AG10803 (cell line): ENCODE measurements around the gene MAP4K4.

Experiments
- DNase-seq: peaks from one replicate; pipeline ENCODE4 v3.0.0; 2010; ENCODE audit warnings: low read depth
- H3K4me3 ChIP-seq: 2 replicates; pipeline ENCODE4 v1.5.1; 2011; ENCODE audit warnings: mild to moderate bottlenecking, low read length, control low read depth
- TF ChIP-seq, protein P1 (sequence below): conservative IDR thresholded peaks from 2 replicates; pipeline ENCODE4 v1.5.1; 2011; ENCODE audit warnings: mild to moderate bottlenecking, low read length, control low read depth, inconsistent platforms

MAP4K4 gene

DNA sequence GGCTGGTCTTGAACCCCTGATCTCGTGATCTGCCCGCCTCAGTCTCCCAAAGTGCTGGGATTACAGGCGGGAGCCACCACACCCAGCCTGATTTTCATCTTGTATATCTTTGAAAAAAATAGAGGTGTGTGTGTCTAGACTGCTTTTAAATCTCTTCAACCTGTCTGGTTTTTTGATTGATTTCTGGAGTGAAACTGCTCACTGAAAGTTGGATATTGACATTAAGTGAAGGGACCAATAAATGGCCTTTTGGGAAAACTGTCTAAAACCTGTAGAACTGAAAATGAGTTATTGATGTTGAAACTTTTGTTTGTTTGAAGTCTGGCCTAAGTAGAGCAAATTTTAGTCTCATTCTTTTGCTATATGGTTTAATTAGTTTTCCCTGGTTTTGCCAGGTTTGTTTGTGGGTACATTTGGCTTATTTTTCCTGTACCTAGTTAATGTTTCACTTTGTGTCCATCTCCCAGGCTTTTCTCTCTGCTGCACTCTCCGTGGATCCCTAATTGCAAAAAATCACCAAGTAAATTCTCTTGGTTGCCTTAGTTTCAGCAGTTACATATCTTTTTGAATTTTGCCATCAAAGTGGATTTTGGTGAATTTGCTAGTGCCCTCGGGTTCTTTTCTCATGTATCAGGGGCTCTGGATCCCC, 144.3 kb downstream of the MAP4K4 start:
- DNase-seq: no peak
- H3K4me3 ChIP-seq: no peak overlapping the region
- TF ChIP-seq, protein P1, sequence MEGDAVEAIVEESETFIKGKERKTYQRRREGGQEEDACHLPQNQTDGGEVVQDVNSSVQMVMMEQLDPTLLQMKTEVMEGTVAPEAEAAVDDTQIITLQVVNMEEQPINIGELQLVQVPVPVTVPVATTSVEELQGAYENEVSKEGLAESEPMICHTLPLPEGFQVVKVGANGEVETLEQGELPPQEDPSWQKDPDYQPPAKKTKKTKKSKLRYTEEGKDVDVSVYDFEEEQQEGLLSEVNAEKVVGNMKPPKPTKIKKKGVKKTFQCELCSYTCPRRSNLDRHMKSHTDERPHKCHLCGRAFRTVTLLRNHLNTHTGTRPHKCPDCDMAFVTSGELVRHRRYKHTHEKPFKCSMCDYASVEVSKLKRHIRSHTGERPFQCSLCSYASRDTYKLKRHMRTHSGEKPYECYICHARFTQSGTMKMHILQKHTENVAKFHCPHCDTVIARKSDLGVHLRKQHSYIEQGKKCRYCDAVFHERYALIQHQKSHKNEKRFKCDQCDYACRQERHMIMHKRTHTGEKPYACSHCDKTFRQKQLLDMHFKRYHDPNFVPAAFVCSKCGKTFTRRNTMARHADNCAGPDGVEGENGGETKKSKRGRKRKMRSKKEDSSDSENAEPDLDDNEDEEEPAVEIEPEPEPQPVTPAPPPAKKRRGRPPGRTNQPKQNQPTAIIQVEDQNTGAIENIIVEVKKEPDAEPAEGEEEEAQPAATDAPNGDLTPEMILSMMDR: no peak

DNA sequence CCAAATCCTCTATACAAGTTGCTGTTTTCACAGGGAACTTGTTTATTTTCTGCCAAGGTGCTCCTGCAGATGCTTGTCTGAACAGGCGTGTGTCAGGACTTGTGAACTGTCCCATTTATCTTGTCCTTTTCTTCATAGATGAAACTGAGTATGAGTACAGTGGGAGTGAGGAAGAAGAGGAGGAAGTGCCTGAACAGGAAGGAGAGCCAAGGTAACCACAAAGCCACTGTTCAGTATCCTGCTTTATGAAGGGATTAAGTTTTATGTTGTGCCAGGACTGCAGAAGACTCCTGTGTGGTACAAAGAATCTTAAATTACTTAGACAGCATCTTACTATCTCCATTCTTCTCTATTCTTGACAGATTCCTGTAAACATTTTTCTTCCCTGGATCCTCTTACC, 145.0 kb downstream of the MAP4K4 start:
- TF ChIP-seq, protein P1: no peak
- no peak for DNase-seq
- no peak overlapping the region for H3K4me3 ChIP-seq

DNA sequence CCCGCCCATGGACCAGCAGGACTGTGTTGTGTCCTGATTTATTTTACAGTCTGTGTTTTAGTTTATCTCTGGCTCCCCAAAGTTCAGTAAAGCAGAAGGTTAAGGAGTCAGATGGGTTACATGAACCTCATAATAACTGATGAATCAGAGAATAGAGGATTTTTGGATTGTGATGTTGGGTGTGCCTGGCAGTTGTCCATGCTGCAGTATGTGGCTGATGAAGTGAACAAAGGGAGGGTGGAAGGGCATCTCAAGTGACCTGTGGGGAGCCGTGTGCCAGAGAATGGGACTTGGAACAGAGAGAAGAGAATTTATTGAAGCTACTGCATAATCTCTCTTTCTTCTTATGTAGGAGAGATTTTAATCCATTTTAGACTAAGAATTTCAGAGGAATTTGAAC, 145.5 kb downstream of the MAP4K4 start:
- H3K4me3 ChIP-seq: no peak overlapping the region
- peak; percentile 71 for DNase-seq
- TF ChIP-seq, protein P1: no peak

DNA sequence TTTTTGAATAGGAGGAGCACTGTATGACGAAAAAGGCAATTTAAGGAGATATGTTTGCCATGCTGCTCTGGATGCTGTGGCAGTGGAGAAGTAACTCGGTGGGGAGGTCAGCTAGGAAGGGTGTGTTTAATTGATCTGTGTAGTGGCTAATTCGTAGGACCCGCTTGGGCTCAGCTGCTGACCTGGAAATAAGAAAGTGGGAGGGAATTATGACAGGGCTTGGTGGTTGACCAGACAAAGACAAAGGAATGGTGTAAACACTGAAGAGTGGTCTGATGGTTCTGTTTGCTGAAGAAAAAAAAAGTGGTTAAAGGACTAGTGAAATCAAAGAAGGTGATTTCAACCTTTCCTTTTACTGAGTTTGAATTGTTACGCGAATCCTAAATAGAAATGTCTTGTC, 146.0 kb downstream of the MAP4K4 start:
- DNase-seq: no peak
- no peak overlapping the region for H3K4me3 ChIP-seq
- TF ChIP-seq, protein P1: no peak

DNA sequence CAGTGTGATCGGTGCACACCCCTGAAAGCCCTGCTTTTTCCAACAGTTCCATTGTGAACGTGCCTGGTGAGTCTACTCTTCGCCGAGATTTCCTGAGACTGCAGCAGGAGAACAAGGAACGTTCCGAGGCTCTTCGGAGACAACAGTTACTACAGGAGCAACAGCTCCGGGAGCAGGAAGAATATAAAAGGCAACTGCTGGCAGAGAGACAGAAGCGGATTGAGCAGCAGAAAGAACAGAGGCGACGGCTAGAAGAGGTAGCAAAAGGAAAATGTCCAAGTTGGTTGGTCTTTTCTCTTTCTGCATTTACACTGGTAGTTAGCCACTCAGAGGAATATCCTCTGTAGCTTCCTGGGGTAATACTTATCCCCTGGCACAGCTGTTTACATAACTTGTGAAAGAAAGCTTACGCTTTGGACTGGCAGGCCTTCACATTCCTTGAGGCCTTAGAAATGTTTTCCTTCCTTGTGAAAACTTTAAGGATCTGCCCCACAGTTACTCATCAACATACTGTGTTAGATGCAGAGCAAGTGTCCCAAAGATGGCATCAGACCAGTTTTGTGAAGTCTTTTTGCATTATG, 146.6 kb downstream of the MAP4K4 start:
- TF ChIP-seq, protein P1: no peak
- peak; percentile 87 for DNase-seq
- H3K4me3 ChIP-seq: no peak overlapping the region

DNA sequence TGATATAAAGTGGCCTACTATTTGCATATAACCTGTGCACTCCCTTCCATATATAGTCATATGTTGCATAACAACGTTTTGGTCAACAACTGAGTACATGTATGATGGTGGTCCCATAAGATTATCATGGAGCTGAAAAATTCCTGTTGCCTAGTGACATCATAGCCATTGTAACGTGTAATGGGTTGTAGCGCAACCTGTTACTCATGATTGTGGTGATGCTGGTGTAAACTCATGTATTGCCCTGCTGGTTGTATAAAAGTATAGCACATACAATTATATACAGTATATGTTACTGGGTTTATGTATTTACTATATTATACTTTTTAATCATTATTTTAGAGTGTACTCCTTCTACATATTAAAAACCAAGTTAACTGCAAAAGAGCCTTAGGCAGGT, 149.5 kb downstream of the MAP4K4 start:
- H3K4me3 ChIP-seq: no peak overlapping the region
- DNase-seq: no peak
- TF ChIP-seq, protein P1: no peak; the same call in 1 of the 2 replicates

DNA sequence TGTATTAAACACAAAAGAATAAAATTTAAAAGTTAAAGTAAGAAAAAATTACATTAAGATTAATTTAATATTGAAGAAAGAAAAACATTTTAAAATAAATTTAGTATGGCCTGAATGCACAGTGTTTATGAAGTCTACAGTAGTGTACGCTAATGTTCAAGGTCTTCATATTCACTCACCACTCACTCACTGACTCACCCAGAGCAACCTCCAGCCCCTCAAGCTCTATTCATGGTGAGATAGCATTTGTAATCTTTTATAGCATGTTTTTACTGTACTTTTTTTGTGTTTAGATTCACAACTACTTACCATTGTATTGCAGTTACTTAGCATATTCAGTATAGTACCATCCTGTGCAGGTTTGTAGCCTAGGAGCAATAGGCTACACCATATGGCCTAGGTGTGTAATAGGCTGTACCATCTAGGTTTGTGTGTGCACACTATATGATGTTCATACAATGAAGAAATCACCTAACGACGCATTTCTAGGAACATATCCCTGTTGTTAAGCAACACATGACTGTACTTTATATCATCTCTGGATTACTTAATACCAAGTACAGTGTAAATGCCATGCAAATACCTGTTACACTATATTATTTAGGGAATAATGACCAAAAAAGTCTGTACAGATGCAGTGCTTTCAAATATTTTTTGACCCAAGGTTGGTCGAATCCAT, 150.3 kb downstream of the MAP4K4 start:
- DNase-seq: no peak
- no peak overlapping the region for H3K4me3 ChIP-seq
- TF ChIP-seq, protein P1: no peak
